Type B pancreatic cell (in vitro differentiated cells): ENCODE results near the gene WWC1. TPM values are rescaled to one million over a fixed set of nuclear protein-coding genes. Genes with fewer than 3 reads are reported as not detected.
A peak's percentile ranks its signal among the peaks of the same experiment; 100 is the strongest.
"Not testable (repeated sequence)": the region's sequence is repeated elsewhere in the genome, so short reads cannot be mapped to it uniquely, and the experiment has no call there.

Experiments used
- DNase-seq: peaks from one replicate; pipeline ENCODE4 v3.0.0; 2021; ENCODE audit warnings: mixed read lengths; ENCODE audit not compliant: unreplicated experiment; ENCODE audit errors: extremely low spot score
- H3K27ac Mint-ChIP-seq: 2 replicates; pipeline ENCODE4 v1.8.0; 2021; ENCODE audit warnings: mild to moderate bottlenecking, mixed read lengths
- H3K27me3 Mint-ChIP-seq: 2 replicates; pipeline ENCODE4 v1.8.0; 2021; ENCODE audit warnings: mixed read lengths
- H3K36me3 Mint-ChIP-seq: 2 replicates; pipeline ENCODE4 v1.8.0; 2021; ENCODE audit warnings: mixed read lengths
- H3K4me1 Mint-ChIP-seq: one replicate; pipeline ENCODE4 v1.8.0; 2021; ENCODE audit warnings: mixed read lengths; ENCODE audit not compliant: unreplicated experiment
- H3K4me3 Mint-ChIP-seq: 2 replicates; pipeline ENCODE4 v1.8.0; 2021; ENCODE audit warnings: mild to moderate bottlenecking, mixed read lengths
- H3K9me3 Mint-ChIP-seq: 2 replicates; pipeline ENCODE4 v1.8.0; 2021; ENCODE audit warnings: mixed read lengths
- CTCF ChIP-seq: fragments of 200-600 bp; sonication (generic); conservative IDR thresholded peaks from 2 replicates; pipeline ENCODE4 v1.5.0; 2021; ENCODE audit warnings: antibody characterized with exemption, mild to moderate bottlenecking
- total RNA-seq: library from RNA; stranded (reverse); gene quantifications from 2 replicates; pipeline ENCODE4 v1.2.1, GENCODE V29; 2021; ENCODE audit warnings: low replicate concordance

The WWC1 gene
- total RNA-seq, 1 donor from 2014 or later = 80.1 TPM

GRCh38 chr5:168428552-168428951 lies 137.1 kb downstream of the WWC1 start:
- TF ChIP-seq CTCF = no peak
- H3K4me1 Mint-ChIP-seq = no peaks in the 10 kb centered on the region
- no peak overlapping the region for H3K4me3 Mint-ChIP-seq
- no peaks in the 10 kb centered on the region for H3K27me3 Mint-ChIP-seq
- no peak for DNase-seq
- no peaks in the 10 kb centered on the region for H3K9me3 Mint-ChIP-seq
- H3K27ac Mint-ChIP-seq = no peak overlapping the region
- peaks cover 13% of the 10 kb centered on the region for H3K36me3 Mint-ChIP-seq

GRCh38 chr5:168430296-168430695 lies 138.9 kb downstream of the WWC1 start:
- peaks cover 20% of the 10 kb centered on the region for H3K36me3 Mint-ChIP-seq
- no peak for DNase-seq

GRCh38 chr5:168432903-168433302 lies 141.5 kb downstream of the WWC1 start:
- Mint-ChIP-seq H3K27me3 (no peaks in the 10 kb centered on the region), H3K36me3 (peaks cover 27% of the 10 kb centered on the region), H3K4me3 (no peak overlapping the region), H3K9me3 (no peaks in the 10 kb centered on the region), H3K27ac (peak overlapping the region; percentile 56), H3K4me1 (peaks cover 4% of the 10 kb centered on the region)
- DNase-seq = no peak
- TF ChIP-seq CTCF = no peak

More at GRCh38 chr5:168430296-168430695, 138.9 kb downstream of the WWC1 start:
- no peaks in the 10 kb centered on the region for H3K9me3 Mint-ChIP-seq
- H3K4me1 Mint-ChIP-seq = peaks cover 4% of the 10 kb centered on the region
- no peaks in the 10 kb centered on the region for H3K27me3 Mint-ChIP-seq
- no peak for TF ChIP-seq CTCF
- H3K4me3 Mint-ChIP-seq = no peak overlapping the region
- peak overlapping the region; percentile 30 for H3K27ac Mint-ChIP-seq

- H3K4me3 Mint-ChIP-seq = no peak overlapping the region
- no peaks in the 10 kb centered on the region for H3K27me3 Mint-ChIP-seq
- no peak for TF ChIP-seq CTCF
- peaks cover 4% of the 10 kb centered on the region for H3K4me1 Mint-ChIP-seq
- no peaks in the 10 kb centered on the region for H3K9me3 Mint-ChIP-seq
- no peak for DNase-seq
- peaks cover 25% of the 10 kb centered on the region for H3K36me3 Mint-ChIP-seq
- H3K27ac Mint-ChIP-seq = no peak overlapping the region
Measured at GRCh38 chr5:168434001-168434400, 142.6 kb downstream of the WWC1 start.

GRCh38 chr5:168434746-168435321 lies 143.4 kb downstream of the WWC1 start:
- TF ChIP-seq CTCF = no peak
- Mint-ChIP-seq H3K27ac (peak overlapping the region; percentile 61), H3K9me3 (no peaks in the 10 kb centered on the region), H3K36me3 (peaks cover 27% of the 10 kb centered on the region), H3K27me3 (no peaks in the 10 kb centered on the region), H3K4me3 (no peak overlapping the region), H3K4me1 (peaks cover 4% of the 10 kb centered on the region)
- no peak for DNase-seq

GRCh38 chr5:168435340-168435739 lies 143.9 kb downstream of the WWC1 start:
- peaks cover 28% of the 10 kb centered on the region for H3K36me3 Mint-ChIP-seq
- H3K4me1 Mint-ChIP-seq, H3K4me3 Mint-ChIP-seq, DNase-seq, H3K9me3 Mint-ChIP-seq, H3K27me3 Mint-ChIP-seq: not testable (repeated sequence)
- H3K27ac Mint-ChIP-seq = peak overlapping the region; percentile 61
